ENCODE data around the gene STOX1.

DNA sequence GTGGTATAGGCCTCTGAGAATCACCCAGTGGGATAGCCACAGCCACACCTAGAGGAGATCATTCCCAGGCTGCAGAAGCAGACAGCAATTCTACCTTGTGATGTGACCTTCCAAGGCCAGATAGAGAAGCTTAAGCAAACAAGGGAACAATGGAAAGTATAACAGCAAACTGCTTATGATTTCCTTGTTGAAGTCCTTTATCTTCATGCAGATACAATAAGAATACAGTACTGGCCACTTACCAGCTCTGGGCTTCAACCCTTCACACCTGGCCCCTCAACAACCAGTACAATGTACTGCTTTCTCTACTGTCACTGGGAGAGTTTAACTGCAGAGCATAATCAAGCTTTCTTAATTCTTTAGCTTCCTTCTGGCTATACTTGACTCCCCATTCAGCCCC, 51.2 kb downstream of the STOX1 start:
- TF ChIP-seq GATA3 (IDR thresholded peaks at IDR 0.05; ENCODE audit: low read depth, low read length) (no peak), GATA2 (IDR thresholded peaks at IDR 0.05; ENCODE audit: low read depth, low read length) (no peak)

All from SH-SY5Y (cell line).